GM21576 (cell line): ENCODE data around the gene NTNG2.

Experiments used
- ATAC-seq: cut with Tn5 transposase; IDR thresholded peaks from one replicate; pipeline ENCODE4 v1.9.1; 2021; ENCODE audit warnings: mild to moderate bottlenecking, moderate library complexity; ENCODE audit not compliant: unreplicated experiment

NTNG2 gene

DNA sequence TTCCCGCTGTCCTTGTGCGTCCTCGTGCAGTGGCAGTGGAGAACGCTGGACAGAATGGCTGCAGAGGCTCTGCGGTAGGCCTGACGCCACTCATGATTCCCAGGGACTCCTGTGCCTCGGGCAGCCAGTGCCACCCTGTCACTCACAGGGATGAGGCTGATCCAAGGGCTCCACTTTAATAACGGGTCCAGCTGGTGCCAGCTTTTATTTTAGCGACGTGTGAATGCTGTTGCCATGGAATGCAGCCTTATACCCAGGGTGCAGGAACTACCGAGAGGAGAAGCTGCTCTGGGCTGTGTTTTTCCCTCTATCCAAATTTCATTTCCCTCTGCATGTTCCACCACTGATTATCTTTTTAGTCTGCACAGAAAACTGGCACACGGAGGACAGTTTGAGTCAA lies 15.8 kb upstream of the NTNG2 start:
- no peak for ATAC-seq

GRCh38 chr9:132146575-132146974 lies 15.3 kb upstream of the NTNG2 start:
- no peak for ATAC-seq

DNA sequence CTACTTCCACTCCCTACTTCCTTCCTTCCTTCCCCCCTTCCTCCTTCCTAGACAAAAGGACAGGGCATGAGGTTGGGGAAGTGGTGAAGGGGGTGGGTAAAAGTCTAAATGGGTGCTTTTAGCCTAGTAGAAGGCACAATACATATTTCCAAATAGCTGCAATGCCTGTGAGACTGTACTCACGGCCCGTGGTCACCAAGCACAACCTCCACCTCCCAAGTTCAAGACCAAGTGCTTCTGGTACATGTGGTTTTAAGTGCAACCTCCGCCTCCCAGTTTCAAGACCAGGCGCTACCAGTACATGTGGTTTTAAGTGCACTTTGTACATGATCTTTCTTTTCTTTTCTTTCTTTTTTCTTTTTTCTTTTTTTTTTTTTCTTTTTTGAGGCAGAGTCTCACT lies 14.5 kb upstream of the NTNG2 start:
- ATAC-seq, result no peak

DNA sequence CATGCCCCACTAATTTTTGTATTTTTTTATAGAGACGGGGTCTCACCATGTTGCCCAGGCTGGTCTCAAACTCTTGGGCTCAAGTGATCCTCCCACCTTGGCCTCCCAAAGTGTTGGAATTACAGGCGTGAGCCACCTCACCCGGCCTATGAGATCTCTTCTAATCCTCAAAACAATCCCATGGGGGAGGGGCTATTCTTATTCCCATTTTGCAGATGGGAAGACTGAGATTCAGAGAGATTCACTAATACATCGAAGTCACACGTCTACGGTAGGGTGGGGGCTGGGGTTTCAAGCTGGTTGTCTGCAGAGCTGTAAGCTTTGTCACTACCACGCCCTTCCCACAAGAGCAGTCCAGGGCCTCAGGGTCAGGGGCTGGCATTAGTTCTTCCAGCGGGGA lies 14.0 kb upstream of the NTNG2 start:
- no peak for ATAC-seq

DNA sequence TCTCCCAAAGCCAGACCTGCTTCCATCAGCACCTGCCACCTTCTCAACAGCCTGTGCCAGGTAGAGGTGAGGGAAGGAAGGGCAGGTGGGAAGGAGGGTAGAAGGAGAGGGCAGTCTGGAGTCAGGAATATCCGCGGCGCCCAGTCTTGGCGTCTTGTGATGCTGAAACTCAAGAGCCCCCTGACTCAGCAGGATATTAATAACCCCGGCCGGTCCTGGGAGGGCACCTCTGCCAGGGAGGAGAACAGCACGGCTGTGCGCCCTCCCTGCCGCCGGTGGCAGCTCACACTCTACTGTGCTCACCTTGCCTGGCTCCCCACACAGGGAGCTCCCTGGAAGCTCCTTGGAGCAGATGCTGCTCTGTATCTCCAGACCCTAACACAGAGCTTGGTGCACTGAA lies 11.6 kb upstream of the NTNG2 start:
- no peak for ATAC-seq

- ATAC-seq, result no peak
Measured at GRCh38 chr9:132151118-132151517, 10.7 kb upstream of the NTNG2 start.

DNA sequence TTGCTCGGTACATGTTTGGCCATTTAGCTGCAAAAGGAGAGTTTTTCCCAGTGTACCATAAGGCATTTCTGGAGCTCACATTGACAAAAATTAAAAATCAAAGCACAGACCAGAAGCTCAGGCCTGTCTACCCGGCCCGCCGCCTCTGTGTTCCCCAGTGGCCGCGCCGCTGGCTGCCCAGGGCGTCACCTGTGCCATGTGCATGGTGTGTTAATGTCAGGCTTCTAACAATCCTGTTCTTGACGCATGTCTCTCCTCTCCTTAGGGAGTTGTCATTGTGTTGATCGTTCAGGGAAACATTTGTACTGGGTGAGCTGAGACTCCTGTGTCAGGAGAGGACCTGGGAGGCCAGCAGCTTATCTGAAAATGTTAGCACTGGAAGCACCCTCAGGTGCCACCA lies 9.6 kb upstream of the NTNG2 start:
- no peak for ATAC-seq

GRCh38 chr9:132154863-132155567 lies 6.8 kb upstream of the NTNG2 start:
- no peak for ATAC-seq

- ATAC-seq, result no peak
Measured at GRCh38 chr9:132155568-132155895, 6.3 kb upstream of the NTNG2 start.

DNA sequence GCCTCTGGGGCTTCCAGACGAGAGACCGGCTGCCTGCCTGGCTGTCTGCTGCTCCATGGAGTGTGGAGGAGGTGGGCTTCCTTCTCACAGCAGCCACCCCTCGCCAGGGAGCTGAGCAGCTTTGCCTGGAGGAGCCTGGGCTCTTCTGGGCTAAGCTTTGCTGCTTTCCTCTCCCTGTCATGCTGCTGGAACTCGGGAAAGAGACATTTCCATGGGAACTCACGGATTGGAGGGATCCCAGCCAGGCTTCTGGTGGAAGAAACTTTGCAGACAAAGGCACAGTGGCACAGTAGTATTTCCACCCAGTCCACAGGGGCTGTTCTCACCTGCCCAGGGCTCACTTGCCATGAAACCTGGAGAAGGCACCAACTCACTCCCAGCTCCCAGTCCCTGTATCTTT lies 5.6 kb upstream of the NTNG2 start:
- no peak for ATAC-seq

DNA sequence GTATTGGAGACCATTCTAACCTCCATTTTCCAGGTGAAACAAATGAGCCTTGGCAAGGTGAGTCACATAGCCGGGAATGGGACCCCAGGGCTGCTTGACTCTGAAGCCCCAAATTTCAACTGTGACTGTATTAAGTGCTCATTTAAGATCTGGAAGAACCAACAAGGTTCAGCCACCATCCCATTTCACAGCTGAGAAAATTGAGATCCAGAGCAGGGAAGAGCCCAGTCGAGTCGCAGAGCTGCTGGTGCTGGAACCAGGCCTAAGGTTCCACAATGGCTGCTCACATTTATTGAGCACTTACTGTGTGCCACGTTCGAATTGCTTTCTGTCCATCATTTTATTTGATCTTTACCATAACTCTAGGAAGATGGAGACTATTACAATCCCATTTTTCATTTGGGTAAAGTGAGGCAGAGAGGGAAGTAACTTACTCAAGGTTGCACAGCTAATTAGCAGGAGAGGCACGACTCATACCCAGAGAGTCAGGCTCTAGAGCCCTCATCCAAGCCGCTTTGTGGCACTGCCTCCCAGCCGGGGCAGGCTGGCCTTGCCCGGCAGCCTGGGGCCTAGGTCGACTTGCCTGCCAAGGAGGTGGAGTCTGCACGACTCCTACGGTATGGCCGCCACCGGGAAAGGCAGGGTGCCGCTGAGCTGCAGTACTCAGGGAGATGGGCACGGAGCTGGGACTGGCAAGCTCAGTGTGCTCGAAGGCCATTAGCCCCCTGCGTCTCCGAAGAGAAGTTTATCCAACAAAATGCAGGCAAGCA lies 4.3 kb upstream of the NTNG2 start:
- ATAC-seq, result no peak

DNA sequence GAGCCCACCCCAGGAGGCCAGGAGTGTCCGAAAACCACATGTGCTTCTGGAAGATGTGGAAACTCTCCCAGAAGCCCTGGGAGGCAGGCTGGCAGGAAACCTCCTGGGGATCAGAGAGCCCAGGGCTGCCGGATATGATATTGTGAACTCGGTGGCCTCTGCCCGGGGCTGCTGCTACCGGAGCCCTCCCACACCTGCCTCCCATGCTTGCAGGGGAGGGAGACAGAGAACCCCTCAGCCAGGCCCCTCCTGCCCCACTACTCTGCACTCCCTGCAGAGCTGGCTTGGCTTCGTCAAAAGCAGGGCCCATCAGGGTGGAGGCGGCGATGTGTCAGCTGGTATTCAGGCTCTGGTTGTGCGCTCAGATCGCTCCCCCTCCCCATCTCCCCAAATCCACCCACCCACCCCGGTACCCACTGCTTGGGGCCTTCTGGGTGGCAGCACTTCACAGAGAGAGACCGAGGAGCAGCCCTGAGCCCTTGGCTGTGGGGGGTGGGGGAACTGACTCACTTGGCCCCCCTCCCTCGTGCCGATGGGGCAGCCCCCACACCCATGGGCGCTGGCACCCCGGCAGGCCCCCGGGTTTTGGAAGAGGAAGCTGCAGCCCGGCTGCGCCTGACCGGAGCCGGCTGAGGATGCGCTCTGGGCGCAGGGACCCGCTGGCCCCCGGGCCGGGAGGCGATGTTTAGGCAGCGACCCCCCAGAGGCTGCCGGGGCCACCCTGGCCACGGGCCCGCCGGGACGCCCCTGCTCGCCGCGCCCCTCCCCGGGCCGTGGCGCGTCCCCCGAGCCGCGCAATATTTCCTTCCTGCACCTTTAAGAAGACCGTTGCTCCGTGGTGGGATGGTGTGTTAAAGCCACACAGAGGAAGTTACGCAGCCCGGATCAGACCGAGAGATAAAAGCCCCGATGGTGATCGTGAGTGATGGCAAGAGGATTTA lies 786 bp upstream of the NTNG2 start:
- no peak for ATAC-seq

DNA sequence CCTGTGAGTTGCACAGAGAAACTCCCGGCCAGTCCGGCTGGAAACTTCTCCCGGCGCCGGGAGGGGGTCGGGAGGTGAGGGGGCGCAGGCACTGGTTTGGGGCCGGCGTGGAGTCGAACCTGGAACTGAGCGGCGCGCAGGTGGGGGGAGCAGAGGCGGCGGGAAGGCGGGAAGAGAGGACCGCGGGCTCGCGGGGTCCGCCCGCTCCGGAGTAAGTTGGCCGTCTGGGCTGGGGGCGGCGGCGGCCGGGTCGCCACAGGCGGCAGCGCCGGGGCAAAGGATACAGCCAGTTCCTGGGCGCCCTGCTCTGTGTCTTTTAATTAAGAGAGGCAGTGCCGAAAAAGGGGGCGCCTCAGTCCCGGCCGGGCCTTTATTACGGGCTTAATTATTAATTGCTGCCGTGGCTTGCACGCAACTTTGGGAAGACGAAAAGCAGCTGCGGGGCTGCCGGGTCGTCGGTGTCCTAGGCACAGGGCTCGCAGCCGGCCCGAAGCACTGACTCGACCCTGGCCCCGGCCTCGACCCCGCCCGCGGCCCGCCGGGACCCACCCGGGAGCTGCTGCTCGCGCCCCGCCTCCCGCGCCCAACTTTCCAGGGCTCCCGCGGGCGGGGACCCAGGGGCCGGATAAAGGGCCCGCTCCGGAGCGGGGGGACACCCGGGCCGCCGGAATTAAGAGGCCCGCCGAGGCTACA lies 1.1 kb downstream of the NTNG2 start:
- no peak for ATAC-seq

DNA sequence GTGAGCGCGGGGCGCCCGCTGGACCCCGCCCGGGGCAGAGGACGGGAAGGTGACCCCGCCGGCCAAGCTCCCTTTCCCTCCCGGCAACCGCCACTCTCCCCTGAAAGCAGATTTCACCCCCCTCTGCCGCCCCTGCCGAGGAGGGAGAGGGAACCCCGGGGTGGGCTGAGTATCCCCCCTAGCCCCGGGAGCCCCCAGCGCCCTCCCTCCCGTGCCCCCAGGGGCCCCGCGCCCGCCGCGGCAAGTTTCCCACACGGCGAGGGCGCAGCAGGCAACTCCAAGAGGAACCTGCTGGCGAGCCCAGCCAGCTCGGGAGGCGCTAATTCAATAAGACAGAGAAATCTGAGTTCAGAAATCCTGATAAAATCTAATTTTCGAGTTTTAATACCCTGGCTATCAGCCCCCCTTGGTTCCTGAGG lies 1.6 kb downstream of the NTNG2 start:
- ATAC-seq, result no peak

DNA sequence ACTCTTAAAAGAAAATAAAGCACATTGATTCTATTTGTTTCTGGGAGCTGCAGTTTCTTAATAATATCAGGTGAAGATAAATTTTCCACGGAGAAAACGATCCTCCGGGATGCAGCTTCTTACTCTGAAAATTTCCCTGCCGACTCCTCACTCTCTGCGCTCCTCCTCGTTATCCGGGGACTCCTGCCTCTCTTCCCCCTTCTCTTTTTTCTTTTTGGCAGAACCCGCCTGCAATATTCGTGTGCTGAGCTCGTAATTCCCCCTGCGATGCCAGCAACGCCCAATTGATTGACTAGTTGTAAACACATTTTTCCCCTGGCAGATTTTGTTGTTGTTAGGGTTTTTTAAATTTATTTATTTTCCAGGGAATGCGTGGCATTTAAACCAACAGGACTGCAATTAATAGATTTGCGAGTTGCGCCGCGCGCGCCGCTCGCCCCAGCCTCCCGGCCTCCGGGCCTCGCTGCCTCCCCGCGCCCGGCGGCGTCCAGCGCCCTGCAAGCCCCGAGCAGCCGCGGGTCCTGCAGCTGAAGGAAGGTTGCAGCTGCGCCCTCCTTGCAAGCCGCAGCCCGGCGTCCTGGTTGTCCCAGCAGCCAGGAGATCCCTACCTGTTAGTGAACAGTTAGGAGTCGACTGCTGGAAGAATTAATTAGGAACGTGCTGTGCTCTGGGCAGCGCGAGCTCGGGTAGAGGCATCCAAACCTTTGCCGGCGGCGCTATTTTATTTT lies 2.2 kb downstream of the NTNG2 start:
- no peak for ATAC-seq

DNA sequence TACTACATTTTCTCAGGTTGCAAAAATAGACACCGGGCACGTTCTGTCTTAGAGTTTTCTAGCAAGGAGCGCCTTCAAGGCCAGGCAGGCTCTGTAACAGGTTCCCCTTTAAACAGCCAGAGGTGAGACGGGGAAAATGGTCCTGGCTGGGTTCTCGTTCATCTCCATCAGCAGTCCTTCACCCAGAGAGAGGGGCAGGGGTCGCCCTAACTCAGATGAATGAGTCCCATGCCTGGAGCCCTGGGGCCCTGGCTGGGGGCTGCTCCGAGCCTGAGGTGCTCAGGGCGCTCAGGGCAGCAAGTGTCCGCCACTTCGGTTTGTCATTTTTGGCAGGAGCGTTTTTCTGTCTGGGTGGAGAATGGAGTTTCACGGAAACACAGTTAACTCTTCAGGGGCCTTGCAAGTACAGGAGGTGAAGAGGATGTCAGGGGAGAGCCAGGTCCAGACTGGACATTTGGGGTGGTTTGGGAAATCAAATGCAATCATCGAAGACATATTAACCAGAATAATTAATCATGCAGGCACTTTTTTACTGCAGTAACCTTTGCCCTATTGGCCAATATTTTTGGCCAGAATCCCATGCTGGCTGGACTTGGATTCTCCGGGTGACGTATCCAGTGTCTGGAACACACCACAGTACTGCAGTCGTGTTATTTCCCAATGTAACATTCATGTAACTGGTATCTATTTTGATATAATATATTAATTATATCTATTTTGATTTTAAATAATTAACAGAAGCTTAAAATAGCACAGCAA lies 2.9 kb downstream of the NTNG2 start:
- no peak for ATAC-seq

DNA sequence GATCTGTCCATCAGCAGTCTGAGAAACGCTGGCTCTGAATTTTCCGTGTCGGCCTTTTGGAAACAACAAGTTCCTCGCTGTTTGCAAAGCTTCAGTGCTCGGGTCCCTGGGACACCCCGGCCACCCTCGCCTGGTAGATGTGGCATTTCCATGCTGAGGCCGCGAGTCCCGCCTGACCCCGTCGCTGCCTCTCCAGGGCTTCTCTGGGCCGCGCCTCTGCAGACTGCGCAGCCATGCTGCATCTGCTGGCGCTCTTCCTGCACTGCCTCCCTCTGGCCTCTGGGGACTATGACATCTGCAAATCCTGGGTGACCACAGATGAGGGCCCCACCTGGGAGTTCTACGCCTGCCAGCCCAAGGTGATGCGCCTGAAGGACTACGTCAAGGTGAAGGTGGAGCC lies 4.7 kb downstream of the NTNG2 start:
- ATAC-seq, result no peak

DNA sequence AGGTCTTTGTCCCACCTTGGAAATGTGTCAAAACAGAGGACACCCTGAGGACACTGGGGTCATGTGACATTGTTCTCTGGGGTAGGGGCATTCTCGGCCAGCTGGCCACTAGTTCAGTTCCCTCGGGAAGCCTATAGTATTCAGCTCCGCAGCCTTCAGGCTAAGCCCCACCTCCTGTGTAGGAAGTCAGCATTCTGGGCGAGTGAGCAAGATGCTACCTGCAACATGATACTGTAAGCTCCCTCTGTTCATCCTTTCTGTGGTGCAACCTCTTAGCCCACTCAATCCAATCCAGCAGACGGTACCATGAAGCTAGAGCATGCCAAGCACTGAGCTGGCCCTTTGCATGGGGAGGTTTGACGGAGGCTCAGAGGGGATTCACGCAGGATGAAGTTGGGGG lies 5.3 kb downstream of the NTNG2 start:
- no peak for ATAC-seq

GRCh38 chr9:132168347-132168746 lies 6.5 kb downstream of the NTNG2 start:
- ATAC-seq, result no peak

DNA sequence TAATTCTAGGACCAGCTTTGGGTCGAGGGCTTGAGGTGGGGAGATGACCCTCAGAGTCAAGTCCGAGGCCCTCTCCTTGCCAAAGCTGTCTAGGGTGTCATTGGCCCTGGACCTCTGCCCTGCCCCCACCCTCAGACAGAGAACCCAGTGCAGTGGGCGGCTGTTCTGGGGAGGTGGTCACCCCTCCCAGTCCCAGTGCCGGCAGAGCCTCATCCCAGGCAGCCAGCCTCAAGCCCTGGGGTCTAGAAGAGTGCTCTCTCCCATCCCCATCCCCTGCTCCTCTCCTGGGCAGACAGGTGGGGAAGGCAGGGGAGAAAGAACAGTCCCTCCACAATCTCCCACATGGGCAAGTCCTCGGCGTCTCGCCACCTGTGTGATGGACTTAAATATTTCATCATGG lies 7.0 kb downstream of the NTNG2 start:
- ATAC-seq, result no peak
